ENCODE measurements around the gene MXRA7.
"Not testable (repeated sequence)": the region's sequence is repeated elsewhere in the genome, so short reads cannot be mapped to it uniquely, and the experiment has no call there.

MXRA7 gene

DNA sequence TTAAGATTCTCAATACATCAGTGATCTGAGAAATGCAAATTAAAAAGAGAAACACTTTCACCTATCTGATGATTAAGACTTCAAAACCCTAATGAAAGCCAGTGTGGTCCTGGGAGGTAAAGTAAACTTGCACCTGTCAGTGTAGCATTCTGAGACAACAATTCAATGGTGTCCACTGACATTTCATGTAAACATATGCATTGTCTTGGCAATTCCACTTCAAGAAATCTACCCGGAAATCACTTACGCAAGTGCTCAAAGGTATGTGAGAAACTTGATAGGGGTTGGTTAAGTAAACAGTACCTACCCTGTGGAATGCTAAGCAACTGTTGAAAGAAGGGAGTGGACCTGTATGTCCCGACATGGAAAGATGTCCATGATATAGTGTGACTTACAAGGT is 69.3 kb downstream of the MXRA7 start:
- no peak for DNase-seq

DNA sequence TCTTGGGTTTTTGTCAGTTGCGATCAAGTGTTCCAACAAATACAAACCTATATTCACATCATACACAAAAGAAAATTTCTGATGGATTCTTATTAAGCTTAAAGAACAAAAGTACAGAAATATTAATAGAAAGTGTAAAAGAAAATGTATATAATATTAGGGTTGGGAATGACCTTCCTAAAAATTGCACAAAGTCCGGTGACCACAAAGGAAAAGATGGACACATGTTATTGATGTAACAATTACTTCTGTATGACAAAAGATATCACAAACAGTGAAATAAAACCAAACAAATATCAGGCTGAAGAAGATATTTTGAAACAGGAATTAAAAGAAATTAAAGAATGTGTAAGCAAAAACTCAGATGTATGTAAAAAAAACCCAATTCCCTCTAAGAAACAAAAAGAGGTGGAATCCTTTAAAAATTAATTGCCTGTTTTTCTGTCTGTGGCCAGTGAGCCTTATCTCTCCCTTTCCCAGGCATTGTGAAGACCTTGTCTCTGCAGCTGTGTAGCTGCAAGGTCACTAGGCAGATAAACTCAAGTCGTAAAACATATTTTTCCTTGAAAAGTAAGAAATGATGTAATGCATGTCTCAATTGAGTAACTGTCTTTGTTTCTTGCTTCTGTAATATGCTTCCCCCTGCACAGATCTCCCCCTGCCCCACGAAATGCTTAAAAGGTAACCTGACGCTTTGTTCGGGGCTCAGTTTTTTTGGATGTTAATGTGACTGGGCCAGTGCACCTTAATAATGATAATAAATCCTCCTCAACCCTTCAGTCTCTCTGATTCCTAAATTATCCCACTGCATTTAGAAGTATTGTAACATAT is 70.0 kb downstream of the MXRA7 start:
- peak; percentile 82 for DNase-seq

DNA sequence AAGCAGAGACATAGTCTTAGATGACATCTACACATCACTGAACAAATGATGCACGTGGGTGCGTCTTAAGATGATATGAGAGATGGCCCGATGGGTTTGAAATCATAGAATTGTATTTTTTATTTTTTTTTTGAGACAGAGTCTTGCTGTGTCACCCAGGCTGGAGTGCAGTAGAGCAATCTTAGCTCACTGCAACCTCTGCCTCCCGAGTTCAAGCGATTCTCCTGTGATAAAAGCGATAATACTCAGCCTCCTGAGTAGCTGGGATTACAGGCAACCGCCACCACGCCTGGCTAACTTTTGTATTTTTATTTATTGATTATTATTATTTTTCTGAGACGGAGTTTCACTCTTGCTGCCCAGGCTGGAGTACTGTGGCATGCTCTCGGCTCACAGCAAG is 72.5 kb downstream of the MXRA7 start:
- DNase-seq, result no peak

- not testable (repeated sequence) for DNase-seq
Measured at GRCh38 chr17:76636486-76637206, 74.1 kb downstream of the MXRA7 start.

- no peak for DNase-seq
Measured at GRCh38 chr17:76635659-76636360, 75.0 kb downstream of the MXRA7 start.

- DNase-seq, result no peak
Measured at GRCh38 chr17:76635039-76635438, 75.7 kb downstream of the MXRA7 start.

DNA sequence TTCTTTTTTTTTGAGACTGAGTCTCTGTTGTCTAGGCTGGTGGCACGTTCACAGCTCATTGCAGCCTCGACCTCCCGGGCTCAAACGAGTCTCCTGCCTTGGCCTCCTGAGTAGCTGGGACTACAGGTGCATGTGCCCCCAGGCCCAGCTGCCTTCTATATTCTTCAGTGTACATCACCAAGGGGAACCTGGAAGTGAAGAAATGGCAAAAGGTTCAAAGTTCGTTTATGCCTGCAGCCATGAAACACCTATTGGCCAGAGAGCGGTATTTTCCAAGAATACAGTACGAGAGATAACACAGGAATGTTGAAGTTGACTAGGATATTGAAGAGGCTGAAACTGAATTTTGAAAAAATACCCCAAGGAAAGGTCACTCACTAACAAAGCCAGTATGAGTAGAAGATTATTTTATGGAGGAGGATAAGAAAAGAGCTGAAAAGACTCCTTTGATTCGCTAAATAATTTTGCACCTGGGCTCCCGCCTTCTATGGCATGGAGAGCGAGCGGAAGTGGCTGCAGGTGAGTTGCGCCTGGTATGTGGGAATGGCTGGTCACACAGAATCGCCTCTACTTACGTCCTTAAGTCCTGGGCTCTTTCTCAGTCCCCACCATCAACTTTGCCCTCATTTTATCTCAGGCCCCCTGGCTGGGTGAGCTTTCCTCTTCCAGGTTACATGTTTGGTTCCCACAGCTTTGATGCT is 77.0 kb downstream of the MXRA7 start:
- no peak for DNase-seq

DNA sequence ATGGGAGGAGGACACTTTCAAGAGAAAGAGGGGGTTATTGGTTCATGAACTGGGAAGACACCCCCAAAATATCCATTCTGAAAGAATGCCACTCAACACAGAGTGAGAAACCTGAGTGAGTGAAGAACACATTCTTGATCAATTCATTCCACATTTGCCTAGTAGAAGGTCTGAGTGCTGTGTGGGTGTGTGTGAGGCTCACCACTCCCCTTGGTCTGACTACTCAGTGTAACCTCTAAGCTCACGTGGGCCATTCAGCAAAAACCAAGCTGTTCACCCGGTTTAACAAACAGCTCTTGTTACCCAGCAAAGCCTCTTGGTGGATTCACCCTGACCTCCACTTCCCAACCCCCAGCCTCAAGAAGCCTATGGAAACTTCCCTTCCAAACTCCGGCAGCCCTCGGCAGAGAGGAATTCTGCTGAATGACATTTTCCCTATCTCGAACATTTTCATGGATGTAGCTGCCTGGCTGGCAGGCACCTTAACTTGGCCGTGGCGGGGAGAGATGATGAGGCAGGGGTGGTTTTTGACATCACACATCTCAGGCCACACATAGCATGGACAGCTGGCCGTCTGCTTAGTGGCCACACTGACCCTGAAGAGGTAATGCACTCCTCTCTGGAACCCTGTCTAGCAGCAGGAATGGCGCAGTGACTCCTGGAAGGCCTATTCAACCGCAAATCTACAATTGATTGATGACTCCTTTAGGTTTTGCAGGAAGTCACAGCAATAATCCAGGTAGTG is 78.8 kb downstream of the MXRA7 start:
- DNase-seq, result no peak

DNA sequence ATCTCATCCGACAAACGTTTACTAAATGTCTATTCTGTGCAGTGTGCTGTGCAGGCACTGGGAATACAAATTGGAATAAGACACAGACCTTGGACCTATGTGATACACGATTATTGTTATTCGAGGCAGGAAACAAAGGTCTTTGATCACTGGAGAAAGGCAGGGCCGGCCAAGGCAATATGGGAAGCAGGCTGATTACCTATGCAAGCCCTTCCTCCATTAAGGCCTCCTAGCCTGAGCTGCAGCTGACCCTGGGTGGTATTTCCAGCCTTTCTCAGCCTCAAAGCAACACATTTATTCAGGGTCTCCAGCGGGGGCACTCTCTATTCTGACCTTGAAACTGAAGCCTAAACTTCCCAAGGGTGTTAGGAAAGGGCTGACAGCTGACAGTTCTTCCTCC is 80.6 kb downstream of the MXRA7 start:
- no peak for DNase-seq

Measured in hematopoietic multipotent progenitor cell treated with erythropoietin and hydrocortisone succinate and interleukin-3 and kit ligand, for 4 days (in vitro differentiated cells).